ENCODE data around the gene MRPS9.

DNA sequence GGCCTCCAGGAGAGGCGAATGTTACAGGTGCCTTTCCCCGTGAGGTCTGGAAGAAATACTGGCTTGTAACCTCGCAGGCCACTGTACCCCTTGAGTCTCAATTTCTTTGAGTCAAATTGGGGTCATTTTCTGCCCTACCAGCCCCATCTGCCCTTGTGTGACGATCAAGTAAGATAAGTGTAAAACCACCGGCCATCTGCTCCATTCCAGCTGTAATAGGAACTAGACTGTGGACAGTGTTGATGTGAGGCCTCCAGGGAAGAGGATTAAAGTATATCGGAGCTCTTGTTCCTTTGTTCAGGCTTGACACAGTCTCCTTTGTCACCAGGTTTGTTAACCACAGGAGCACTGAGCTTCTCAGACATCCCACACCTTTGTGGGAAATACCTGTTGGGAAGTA, 65.6 kb downstream of the MRPS9 start:
- TF ChIP-seq EP300 (IDR thresholded peaks at IDR 0.05) (no peak), POLR2AphosphoS5 (IDR thresholded peaks at IDR 0.05) (no peak)
- TF ChIP-seq, protein P1, sequence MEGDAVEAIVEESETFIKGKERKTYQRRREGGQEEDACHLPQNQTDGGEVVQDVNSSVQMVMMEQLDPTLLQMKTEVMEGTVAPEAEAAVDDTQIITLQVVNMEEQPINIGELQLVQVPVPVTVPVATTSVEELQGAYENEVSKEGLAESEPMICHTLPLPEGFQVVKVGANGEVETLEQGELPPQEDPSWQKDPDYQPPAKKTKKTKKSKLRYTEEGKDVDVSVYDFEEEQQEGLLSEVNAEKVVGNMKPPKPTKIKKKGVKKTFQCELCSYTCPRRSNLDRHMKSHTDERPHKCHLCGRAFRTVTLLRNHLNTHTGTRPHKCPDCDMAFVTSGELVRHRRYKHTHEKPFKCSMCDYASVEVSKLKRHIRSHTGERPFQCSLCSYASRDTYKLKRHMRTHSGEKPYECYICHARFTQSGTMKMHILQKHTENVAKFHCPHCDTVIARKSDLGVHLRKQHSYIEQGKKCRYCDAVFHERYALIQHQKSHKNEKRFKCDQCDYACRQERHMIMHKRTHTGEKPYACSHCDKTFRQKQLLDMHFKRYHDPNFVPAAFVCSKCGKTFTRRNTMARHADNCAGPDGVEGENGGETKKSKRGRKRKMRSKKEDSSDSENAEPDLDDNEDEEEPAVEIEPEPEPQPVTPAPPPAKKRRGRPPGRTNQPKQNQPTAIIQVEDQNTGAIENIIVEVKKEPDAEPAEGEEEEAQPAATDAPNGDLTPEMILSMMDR (IDR thresholded peaks at IDR 0.05): no peak
